NT2/D1 (cell line): ENCODE data around the gene SRGAP3.

Experiments used
- SUZ12 ChIP-seq: IDR thresholded peaks from 2 replicates; pipeline ENCODE4 v1.6.1; 2011; ENCODE audit not compliant: insufficient read length, insufficient read depth; ENCODE audit errors: extremely low read depth
- YY1 ChIP-seq: IDR thresholded peaks from 2 replicates; pipeline ENCODE4 v1.6.1; 2011; ENCODE audit not compliant: insufficient read length, insufficient read depth
- ZNF274 ChIP-seq: IDR thresholded peaks from 2 replicates; pipeline ENCODE4 v1.6.1; 2011; ENCODE audit warnings: mild to moderate bottlenecking, low read depth, low read length

- no peak for TF ChIP-seq YY1
- no peak for TF ChIP-seq ZNF274
- TF ChIP-seq SUZ12 = no peak
Measured at GRCh38 chr3:9158865-9159630, 90.4 kb downstream of the SRGAP3 start.
